ENCODE measurements around the gene RAB26.
A peak's percentile ranks its signal among the peaks of the same experiment; 100 is the strongest.

Gene RAB26

DNA sequence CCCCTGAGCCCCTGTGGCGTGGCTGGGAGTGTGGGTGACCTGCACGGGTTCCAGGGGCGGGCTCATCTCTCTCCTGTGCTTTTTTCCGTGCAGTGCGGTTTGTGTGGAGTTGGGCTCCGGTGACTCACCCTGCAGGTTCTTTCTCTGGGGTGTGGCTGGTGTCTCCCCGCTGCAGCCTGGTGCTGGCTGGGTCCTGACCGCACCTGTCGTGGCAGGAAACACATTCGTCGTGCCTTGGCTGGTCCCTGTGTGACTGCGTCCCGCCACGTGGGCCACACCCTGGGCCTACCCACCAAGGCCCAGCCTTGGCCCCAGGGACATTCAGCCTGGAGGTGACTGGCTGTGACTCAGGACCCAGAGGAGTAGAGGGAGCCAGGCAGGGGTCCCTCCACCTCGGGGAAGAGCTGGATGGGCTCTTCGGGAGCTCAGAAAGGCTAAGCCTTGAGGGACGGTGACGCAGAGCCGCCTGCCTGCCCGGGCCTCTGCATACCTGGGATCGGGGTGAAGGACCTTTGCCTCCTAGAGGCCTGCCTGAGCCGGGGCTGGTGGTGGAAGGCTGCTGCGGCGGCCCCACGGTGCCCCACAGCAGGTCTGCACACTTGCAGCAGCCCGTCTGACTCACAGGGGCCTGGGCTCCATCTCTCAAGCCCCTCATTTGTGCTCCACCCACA is 14.9 kb downstream of the RAB26 start:
- DNase-seq: no peak

DNA sequence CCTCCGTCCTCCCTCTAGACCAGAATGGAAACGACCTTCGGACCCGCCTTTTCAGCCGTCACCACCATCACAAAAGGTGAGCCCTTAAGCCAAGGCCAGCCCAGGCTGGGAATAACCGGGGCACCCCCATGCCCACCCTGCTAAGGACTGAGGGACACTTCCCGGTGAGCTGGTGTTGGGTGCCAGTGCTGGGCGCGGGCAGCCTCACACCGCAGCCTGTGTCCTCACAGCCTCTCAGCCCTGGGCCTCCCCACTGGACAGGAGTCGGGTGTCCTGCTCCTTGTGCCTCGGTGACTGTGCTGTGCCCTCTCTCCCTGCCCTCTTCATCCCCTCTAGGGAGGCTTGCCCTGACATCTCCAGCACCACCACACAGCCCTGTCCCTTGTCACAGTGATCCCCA is 17.4 kb downstream of the RAB26 start:
- no peak for DNase-seq

DNA sequence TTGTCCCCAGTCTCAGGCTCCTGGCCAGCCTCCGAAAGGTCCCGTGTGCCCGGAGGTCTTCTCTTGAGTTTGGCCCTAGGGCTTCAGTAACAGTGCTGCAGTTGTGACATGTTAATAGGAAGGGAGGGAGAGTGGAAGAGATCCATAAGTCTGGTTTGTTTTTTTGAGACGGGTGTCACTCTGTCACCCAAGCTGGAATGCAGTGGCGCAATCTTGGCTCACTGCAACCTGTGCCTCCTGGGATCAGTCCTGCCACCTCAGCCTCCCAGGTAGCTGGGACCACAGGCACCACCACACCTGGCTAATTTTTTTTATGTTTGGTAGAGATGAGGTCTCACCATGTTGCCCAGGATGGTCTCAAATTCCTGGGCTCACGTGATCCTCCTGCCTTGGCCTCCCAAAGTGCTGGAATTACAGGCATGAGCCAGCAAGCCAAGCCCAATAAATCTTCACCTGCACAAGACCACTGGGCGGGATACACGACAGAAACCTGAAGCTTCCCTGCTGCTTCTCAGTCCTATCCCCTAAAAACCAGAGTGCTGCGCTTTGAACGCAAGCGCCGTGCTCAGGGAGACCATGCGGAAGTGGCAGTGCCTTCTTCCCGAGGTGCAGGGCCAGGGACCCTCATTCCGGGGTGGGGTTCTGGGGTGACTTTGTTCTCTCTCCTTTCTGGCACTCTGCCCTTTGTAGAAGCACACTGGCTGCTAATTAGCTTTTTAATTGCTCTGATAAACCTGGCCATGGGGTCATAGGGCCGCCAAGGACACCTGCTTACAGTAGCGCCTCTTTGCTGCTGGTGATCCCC is 18.0 kb downstream of the RAB26 start:
- no peak for DNase-seq

DNA sequence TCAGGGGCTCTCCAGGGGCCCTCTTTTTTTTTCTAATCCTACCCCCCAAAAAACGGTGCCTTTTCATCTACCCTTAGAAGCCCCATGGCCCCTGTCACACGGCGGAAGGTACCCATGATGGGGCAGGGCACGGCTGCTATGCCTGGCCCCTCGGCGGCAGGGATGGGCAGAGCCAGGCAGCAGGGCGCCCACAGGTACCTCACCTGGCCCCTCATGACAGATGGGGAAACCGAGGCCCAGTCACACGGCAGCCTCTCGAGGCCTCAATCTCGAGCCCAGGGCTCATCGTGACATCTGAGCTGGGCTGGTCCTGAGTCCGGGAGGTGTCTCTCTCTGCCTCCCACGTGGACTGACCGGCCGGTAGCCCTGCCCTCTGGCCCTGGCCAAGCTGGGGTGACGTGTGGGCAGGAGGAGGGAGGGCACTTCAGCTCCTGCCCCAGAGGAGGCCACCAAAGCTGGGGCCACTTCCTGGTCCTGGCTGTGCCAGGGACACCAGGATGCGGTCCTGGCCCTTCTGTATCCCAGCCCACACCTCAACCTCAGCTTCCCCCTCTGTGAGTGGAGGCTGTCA is 18.7 kb downstream of the RAB26 start:
- no peak for DNase-seq

DNA sequence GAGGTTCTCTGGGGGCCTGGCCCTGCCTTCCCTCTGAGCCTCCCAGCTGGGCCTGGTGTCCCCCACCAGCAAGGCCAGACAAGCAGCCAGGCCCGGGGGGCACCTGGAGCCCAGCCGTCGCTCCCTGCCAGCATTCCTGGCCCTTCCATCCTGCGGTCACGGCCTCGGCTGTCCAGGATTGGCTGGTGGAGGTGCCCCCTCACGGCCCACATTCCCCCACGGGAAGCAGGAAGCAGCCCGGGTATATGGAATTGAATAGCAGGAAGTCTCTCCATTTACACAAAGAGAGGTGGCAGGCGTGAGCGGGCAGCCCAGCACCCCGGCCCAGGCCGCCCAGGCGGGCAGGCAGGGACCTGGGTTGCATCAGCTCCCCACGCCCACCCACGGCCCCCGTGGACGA is 21.7 kb downstream of the RAB26 start:
- DNase-seq: no peak

DNA sequence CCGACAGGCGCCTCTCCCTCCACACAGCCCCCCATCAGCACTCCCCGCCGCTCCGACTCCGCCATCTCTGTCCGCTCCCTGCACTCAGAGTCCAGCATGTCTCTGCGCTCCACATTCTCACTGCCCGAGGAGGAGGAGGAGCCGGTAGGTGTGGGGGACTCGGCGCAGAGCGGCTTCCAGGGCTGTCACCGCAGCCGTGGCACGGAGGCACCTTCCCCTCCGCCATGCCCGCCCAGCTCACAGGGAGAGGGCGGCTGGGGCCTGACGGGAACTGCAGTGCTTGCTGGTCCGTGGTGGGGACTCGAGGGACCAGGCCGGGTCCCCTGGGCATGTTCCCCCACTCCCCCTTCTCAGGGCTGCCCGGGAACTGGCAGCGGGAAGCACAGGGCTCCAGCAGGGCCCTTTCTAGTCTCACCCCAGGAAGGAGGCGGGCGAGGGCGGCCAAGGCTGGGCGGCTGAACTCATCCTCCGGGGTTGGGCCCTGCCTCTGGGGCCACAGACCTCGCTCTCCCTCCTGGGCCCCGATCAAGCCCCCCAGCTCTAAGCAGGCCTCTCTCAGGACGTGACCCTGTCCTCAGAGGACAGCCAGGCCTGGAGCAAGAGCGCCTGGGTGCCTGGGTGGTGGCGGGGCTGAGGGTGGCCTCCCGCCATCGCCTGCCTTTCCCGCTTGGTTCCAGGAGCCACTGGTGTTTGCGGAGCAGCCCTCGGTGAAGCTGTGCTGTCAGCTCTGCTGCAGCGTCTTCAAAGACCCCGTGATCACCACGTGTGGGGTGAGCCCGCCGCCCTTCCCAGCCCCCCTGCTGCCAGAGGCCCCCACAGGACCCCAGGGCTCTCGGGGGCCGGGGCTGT is 22.4 kb downstream of the RAB26 start:
- no peak for DNase-seq

DNA sequence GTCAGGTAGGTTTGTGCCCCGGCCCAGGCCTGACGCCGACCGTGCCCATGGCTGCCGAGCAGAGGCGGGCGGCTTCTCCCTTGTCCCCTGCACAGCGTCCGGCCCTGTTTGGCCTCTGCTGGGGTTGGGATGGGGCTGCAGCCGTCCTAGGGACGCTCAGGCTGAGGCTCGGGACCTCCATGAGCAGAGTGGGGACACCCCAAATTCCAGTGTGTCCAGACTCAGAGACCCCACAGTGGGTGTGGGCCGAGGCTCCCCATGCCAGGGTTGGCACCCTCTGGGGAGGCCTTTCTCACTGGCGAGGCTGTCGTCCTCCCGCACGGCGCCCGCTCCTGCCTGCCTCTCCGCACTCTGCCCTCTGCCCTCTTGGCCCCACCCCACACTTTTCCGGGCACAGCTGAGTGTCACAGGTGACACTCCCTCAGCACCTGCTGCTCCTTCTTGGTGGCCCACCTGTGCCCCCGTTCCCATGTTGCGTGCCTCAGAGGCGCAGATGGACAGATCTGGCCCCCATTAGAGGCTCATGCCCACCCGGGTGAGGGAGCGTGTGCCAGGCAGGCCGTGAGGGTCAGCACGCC is 23.3 kb downstream of the RAB26 start:
- no peak for DNase-seq

DNA sequence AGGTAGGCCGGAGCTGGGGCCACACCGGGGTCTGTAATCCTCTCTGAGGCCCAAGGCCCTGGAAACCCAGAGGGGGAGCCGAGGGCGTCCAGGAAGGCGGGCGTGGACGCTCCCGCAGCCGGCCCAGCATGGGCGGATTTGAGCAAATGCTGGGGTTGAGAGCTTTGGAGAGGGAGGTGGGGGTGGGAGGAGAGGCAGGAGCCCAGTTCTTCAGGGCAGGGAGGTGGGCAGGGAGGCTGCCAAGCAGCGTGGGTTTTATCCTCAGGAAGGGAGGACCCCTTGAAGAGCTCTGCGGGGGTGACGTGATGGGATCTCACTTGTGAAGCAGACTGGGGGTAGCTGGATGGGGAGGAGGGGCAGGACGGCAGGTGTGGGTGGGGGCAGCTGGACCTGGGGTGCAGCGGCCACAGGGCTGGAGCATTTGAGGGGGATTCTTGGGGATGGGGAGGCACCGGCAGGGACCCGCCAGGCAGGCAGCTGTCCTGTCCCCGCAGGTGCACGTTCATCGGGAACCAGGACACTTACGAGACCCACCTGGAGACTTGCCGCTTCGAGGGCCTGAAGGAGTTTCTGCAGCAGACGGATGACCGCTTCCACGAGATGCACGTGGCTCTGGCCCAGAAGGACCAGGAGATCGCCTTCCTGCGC is 24.4 kb downstream of the RAB26 start:
- no peak for DNase-seq

DNA sequence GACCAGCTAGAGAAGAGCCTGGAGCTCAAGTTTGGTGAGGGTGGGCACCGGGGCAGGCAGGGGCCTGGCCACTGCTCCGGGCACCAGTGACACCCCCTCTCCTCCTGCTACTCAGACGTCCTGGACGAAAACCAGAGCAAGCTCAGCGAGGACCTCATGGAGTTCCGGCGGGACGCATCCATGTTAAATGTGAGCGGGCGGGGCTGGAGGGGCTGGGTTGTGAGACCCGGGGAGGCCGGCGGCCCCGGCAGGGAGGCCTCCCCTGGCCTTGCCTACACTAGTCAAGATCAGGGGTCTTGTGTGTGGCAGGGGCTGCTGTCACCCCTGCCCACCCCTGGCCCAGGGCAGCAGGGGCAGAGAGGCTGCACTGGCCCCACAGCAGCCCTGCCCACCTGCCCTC is 24.9 kb downstream of the RAB26 start:
- no peak for DNase-seq

DNA sequence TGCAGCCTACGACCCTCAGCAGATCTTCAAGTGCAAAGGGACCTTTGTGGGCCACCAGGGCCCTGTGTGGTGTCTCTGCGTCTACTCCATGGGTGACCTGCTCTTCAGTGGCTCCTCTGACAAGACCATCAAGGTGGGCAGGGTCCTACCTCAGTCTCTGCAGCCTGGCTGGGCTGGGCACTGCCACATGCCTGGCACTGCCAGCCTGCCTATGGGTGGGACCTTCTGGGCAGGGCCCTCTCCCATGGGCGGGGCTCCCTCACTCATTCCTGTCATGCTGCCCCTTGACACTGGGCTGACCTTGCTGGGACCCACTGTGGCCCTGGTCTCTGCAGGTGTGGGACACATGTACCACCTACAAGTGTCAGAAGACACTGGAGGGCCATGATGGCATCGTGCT is 25.5 kb downstream of the RAB26 start:
- DNase-seq: no peak

DNA sequence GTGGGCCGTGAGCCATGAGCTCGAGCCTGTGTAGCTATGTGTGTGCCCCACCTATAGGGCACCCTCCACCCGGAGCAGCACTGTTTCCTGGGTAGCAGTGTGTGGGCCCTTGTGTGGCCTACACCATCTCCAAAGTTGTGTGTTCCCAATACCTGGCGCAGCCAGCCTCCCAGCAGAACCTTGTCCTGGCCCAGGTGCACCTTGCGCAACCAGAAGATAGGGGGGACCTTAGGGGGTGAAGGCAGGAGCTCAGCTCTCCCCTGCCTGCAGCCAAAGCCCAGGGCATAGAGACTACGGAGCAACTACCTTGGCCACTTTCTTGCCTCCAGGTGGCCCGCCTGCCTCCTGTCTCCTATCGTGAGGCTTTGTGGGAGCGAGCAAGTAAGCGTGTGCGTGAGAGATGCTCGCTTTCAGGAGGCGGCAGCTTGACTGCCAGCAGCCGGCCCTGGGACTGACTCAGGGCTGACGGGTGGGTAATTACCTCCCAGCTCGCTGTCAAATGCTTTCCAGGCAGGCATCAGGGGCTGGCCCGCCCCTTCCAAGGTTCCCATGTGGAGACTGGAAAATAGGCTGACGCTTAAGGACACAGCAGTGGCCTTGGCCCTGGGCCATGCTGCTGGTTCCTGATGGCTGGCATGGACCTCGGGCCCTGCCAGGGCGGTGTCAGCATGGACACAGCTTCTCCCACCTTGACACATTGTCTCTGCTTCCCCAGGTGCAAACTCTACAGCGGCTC is 26.1 kb downstream of the RAB26 start:
- DNase-seq: no peak

DNA sequence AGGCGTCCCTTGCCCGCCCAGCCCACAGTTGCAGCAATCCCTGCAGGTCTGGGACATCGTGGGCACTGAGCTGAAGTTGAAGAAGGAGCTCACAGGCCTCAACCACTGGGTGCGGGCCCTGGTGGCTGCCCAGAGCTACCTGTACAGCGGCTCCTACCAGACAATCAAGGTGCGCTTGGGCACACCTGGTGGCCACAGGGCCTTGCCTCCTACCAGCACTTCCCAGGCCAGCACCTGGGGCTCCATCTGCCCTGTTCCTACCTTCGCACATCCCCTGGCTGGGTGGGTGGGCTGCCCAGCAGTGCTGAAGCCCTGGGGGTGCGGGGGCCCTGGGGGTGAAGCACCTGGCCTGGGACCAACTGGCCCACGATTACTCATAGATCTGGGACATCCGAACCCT is 27.0 kb downstream of the RAB26 start:
- no peak for DNase-seq

DNA sequence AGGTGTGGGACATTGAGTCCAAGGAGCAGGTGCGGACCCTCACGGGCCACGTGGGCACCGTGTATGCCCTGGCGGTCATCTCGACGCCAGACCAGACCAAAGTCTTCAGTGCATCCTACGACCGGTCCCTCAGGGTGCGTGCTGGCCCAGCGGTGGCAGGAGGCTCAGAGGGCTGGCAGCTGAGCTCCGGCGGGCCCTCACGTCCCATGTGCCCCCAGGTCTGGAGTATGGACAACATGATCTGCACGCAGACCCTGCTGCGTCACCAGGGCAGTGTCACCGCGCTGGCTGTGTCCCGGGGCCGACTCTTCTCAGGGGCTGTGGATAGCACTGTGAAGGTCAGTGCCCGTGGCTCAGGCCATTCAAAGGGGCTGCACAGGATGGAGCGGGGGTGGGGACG is 27.6 kb downstream of the RAB26 start:
- DNase-seq: no peak

DNA sequence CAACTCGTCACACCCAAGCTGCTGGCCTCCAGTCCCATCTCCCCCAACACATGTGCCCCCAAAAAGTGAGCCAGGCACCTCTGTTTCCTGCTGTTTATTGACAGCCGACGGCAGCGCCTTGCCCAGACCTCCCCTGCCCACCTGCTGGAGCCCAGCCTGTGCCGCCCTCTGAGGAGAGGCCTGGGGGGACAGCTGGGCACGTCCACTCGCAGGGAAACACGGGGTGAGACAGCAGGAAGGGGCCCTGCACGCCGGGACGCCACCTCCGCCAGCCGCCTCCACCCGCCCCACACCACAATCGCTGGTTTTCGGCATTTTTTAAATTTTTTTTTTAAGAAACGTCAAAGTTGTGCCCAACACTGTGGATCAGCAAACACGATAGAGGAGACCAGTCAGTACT is 28.7 kb downstream of the RAB26 start:
- DNase-seq: no peak

DNA sequence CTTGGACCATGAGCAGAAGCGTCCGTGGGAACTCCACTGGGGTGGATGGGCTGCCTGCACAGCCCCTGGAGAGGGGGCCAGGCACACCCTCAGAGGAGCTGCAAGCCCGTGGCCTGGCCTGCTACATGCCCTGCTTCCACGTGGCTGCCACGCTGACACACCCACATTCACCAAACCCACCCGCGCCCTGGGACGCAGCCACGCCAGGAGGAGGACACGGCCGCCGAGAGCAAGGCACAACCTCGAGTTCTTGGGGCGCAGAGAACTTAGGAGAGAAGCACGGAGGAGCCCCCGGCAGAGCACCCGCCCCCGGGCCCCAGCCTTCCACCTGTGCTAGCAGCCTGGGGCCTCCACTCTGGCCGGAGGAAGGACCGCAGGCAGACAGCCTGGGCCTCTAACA is 29.1 kb downstream of the RAB26 start:
- DNase-seq: no peak

DNA sequence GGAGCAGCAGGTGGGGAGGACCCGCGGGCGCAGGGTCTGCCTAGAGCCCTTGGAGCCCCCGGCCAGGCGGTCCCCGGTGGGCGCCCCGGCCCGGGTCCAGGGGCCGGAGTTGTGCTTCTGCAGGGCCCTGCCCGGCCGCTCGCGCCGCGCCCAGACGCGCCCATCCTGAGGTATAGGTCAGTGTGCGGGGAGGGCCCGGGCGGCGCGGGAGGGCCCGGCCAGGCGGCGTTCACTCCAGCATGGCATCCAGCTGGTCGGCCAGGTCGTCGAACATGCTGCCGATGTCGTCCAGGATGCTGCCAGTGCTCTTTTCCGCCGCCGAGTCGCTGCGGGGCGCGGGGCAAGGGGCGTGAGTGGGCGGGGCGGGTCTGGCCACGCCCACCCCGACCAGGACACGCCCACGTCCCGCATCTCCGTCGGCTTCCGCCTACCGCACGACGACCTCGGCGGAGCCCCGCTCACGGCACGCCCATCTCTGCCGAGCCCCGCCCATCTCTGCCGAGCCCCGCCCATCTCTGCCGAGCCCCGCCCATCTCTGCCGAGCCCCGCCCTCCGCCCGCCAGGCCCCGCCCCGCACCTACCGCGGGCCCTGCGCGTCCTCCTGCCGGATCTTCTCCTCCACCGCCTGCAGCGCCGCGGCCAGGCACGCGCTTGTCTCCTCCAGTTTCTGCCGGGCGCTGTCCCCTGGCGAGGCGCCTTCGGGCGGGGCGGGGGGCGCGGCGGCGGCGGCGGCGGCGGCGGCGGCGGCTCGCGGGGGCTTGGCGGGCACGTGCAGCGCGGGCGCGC is 30.1 kb downstream of the RAB26 start:
- DNase-seq: peak in 5 of 6 experiments; percentile 24 to 40 (median 31)

DNA sequence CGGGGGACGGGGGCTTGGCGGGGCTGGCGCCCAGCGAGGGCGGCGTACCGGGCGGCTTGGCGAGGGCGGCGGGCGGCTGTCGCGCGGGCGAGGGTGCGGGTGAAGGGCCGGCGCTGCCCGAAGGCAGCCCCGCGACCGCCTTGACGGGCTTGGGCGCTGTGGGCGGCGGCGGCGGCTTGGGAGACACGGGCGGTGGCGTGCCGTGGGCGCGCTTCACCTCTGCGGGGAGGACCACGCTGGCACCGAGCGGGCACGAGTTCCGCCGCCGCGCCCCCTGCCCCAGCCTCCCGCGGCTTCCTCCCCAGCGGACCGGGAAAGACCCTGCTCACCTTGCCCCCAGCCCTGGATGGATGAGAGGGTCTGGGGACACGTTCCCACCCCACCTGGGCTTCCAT is 30.7 kb downstream of the RAB26 start:
- DNase-seq: no peak

DNA sequence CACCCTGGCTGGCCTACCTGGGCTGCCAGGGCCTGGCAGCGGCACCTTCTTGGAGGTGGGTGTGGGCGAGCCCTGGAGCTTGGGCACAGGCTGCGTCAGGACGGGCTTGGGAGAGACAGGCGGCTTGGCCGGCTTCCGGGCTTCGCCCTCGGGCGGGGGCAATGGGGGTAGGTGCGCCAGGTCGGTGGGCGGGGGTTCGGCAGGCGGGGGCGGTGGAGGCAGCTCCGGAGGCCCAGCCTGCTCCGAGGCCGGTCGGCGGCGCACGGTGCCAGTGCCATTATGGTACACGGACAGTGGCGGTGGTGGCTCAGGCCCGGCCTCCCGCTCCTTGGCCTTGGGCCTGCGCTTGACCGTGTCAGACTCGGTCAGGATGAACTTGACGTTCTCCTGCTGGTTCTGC is 31.2 kb downstream of the RAB26 start:
- no peak for DNase-seq

DNA sequence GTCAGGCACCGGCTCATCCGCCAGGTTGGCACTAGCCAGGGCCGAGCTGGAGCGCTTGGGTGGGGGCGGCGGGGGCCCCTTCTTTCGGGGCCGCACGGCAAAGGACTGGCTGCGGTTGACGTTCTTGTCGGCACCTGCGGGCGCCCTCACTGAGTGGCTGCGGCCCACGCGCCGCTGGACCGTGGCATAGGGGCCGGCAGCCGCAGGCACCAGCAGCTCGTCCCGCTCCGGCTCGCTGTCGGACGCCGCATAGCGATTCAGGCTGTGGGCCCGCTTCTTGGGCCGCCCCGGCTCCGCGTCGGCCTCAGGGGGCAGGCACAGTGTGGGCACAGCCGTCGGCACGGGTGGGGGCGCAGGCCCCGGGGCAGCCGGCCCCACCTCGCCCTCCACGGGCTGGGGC is 32.0 kb downstream of the RAB26 start:
- no peak for DNase-seq

DNA sequence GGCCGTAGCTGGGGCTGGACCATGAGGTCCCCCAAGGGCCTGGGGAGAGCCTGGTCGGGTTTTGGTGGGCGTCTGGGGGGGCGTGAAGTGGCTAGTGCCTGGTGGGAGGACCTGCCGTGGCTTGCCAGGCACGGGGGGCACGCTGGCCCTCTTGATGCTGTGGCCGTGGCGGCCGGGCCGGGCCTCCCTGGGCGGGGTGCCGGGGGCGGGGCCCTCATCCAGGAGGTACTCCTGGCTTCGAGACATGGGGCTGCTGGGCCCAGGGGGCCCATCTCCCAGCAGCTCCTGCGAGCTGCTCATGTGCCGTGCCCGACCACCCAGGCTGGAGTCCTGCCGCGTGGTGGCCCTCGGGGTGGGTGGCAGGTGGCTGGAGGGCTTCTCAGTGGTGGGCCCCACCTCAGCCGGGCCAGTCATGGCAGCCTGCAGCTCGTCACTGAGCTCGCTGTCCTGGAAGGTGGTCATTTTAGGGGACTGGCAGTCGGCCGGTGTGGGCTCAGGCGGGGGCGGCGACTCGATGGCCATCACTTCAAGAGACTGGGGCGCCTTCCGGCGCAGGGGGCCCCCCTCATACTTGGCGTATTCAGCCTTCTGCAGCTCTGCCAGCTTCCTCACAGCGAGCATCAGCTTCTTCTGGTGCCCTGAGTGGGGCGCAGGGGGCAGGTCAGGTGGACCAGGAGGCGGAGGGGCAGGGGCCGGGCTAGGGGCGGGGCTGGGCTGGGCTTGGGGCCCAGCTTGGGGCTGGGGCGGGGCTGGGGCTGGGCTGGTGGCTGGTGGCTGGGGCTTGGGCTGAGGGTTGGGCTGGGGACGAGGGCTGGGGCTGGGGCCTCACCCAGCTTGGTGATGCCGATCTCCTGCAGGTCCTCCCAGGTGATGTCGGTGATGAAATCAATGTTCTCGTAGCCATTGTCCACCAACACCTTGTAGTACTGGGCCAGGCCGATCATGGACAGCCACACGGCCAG is 32.8 kb downstream of the RAB26 start:
- no peak for DNase-seq
